ENCODE data around the gene VN1R5.

Gene VN1R5

DNA sequence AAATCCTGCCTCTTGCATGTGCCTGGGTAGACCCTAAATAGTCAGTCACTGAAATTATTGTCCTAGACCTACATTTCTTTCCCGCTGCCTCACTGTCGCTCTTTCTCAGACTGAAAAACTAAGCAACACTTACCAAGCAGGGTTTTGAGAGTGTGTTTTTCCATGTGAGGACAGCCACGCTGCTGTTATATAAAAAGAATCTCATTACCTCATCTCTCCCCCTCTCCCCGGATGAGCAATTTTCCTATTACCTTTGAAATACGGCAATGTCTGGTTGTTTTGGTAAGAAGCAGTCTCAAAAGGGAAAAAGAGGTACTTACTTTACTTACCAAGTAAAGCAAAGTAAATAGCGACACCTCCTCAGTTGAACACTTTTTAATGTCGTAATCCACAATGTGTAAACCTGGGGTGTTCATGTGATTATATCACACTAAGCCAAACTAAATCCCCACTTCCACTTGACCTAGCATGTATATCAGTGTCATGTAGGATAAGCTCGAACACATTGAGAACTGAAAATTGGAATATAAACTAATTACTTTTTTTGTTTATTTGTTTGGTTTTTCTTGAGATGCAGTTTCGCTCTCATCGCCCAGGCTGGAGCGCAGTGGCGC, 12.2 kb upstream of the VN1R5 start:
- H3K4me3 ChIP-seq (ENCODE audit: low read depth, low read length), result no peak overlapping the region
- TF ChIP-seq, protein P1, sequence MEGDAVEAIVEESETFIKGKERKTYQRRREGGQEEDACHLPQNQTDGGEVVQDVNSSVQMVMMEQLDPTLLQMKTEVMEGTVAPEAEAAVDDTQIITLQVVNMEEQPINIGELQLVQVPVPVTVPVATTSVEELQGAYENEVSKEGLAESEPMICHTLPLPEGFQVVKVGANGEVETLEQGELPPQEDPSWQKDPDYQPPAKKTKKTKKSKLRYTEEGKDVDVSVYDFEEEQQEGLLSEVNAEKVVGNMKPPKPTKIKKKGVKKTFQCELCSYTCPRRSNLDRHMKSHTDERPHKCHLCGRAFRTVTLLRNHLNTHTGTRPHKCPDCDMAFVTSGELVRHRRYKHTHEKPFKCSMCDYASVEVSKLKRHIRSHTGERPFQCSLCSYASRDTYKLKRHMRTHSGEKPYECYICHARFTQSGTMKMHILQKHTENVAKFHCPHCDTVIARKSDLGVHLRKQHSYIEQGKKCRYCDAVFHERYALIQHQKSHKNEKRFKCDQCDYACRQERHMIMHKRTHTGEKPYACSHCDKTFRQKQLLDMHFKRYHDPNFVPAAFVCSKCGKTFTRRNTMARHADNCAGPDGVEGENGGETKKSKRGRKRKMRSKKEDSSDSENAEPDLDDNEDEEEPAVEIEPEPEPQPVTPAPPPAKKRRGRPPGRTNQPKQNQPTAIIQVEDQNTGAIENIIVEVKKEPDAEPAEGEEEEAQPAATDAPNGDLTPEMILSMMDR (IDR thresholded peaks at IDR 0.05; ENCODE audit: low read depth, low read length), result no peak
- DNase-seq (ENCODE audit: low read depth, low spot score), result no peak
- in situ Hi-C loops (cut with HindIII; ENCODE audit: low sequenced_read_pairs), result no loop called here

DNA sequence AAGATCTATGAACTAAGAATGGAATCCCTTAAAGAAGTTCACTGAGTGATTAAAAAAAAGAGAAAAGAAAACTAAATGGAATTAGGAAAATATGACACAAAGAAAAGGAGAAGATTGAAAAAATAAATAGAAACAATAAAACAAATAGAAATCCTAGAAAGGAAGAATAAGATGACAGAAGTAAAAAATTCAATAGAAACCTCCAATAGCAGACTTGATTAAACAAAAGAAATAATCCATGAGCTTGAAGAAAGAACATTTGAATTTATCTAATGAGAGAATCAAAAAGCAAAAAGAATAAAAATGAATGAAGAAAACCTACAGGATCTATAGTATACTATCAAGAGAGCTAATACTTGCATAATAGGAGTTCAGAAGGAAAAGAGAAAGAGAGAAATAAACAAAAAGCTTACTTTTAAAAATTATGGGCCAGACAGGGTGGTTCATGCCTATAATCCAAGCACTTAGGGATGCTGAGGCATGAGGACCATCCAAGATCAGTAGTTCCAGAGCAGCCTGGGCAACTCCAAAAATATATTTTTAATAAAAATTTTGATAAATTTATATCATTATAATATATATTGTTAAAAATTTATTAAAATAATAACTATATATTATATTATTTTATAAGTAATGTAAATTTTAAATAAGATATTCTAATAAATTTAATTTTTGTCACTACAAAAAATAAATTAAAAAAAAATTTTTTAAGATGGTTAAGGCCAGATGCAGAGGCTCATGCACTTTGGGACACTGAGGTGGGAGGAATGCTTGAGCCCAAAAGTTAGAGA, 9.4 kb upstream of the VN1R5 start:
- no peak overlapping the region for H3K4me3 ChIP-seq (ENCODE audit: low read depth, low read length)
- in situ Hi-C loops (cut with HindIII; ENCODE audit: low sequenced_read_pairs), result no loop called here
- TF ChIP-seq, protein P1 (IDR thresholded peaks at IDR 0.05; ENCODE audit: low read depth, low read length), result no peak
- DNase-seq (ENCODE audit: low read depth, low spot score), result no peak

DNA sequence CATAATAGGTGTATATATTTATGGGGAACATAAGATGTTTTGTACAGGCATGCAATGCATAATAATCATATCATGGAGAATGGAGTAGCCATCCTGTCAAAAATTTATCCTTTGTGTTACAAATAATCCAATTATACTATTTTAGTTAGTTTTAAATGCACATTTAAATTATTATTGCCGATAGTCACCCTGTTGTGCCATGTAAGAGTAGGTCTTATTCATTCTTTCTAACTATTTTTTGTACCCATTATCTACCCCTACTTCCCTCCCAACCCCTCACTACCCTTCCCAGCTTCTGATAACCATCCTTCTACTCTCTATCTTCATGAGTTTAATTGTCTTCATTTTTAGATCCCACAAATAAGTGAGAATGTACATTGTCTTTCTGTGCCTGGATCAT, 8.3 kb upstream of the VN1R5 start:
- in situ Hi-C loops (cut with HindIII; ENCODE audit: low sequenced_read_pairs), result no loop called here
- DNase-seq (ENCODE audit: low read depth, low spot score), result no peak
- no peak overlapping the region for H3K4me3 ChIP-seq (ENCODE audit: low read depth, low read length)
- TF ChIP-seq, protein P1 (IDR thresholded peaks at IDR 0.05; ENCODE audit: low read depth, low read length), result no peak

DNA sequence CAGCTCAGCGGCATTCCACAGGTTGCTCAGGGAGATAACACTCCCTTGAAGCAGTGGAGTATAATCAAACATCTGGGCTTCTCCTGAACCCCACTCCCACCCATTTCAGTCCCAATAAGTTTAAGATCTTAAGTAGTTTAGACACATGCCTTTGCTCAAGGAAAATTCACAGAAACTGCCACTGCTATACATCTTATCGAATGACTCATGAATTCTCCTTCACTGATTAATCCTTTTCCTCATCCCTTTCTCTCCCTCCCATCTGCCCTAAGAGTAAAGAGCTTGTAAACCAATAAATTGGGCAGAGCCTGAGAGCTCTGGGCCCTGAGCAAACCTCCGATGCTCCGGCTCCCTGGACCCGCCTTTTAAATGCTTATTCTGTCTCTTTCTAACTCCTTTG, 10.2 kb downstream of the VN1R5 start:
- no peak for DNase-seq (ENCODE audit: low read depth, low spot score)
- in situ Hi-C loops (cut with HindIII; ENCODE audit: low sequenced_read_pairs), result no loop called here
- TF ChIP-seq, protein P1 (IDR thresholded peaks at IDR 0.05; ENCODE audit: low read depth, low read length), result no peak
- H3K4me3 ChIP-seq (ENCODE audit: low read depth, low read length), result no peak overlapping the region

DNA sequence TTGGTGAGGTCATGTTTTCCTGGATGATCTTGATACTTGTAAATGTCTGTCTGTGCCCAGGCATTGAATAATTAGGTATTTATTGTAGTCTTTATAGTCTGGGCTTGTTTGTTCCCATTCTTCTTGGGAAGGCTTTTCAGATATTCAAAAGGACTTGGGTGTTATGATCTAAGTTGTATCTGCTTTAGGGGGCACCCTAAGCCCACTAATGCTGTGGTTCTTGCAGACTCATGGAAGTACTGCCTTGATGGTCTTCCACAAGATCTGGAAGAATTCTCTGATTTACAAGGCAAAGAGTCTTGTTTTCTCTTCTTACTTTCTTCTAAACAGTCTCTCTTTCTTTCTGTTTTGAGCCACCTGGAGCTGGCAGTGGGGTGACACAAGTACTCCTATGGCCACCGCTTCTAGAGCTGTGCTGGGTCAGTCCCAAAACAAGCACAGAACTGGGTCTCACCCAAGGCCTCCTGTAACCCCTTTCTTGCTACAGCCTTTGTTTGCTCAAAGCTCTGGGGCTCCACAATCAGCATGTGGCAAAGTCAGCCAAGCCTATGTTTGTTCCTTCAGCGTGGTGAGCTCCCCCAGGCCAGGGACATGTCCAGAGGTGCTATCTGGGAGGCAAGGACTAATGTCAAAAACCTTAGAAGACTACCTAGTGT, 12.6 kb downstream of the VN1R5 start:
- in situ Hi-C loops (cut with HindIII; ENCODE audit: low sequenced_read_pairs), result no loop called here
- TF ChIP-seq, protein P1 (IDR thresholded peaks at IDR 0.05; ENCODE audit: low read depth, low read length), result no peak
- no peak for DNase-seq (ENCODE audit: low read depth, low spot score)
- no peak overlapping the region for H3K4me3 ChIP-seq (ENCODE audit: low read depth, low read length)

DNA sequence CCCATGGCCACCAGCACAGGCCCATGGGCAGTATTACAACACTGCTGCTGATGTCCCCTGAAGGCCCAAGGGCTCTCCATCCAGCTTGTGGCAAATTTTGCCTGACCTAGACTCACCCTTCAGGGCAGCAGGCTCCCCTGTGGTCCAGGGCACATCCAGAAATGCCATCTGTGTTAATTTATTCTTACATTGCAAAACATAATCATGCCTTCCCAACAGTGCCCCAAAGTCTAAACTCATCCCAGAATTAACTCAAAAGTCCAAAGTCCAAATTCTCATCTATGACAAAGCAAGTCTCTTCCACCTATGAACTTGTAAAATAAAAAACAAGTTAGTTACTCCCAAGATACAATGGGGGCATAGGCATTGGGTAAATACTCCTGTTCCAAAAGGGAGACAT, 13.3 kb downstream of the VN1R5 start:
- TF ChIP-seq, protein P1 (IDR thresholded peaks at IDR 0.05; ENCODE audit: low read depth, low read length), result no peak
- in situ Hi-C loops (cut with HindIII; ENCODE audit: low sequenced_read_pairs), result no loop called here
- no peak overlapping the region for H3K4me3 ChIP-seq (ENCODE audit: low read depth, low read length)
- no peak for DNase-seq (ENCODE audit: low read depth, low spot score)

All from astrocyte of the spinal cord (primary cell).